ENCODE results near the gene CAMKK2.

CAMKK2 gene

GRCh38 chr12:121222847-121223246 lies 73.7 kb downstream of the CAMKK2 start:
- no peaks in the 10 kb centered on the region for H3K79me2 ChIP-seq (ENCODE audit: insufficient read depth, low read length)
- no peaks in the 10 kb centered on the region for H4K20me1 ChIP-seq (ENCODE audit: insufficient read depth, low read length)
- no peak overlapping the region for H3K4me2 ChIP-seq (ENCODE audit: insufficient read depth, low read length)
- no peak overlapping the region for H2AFZ ChIP-seq (ENCODE audit: low read depth, low read length)
- no peak overlapping the region for H3K9ac ChIP-seq (ENCODE audit: low read depth, low read length)
- TF ChIP-seq EZH2 (IDR thresholded peaks at IDR 0.05; ENCODE audit: borderline replicate concordance, low read depth, low read length, severe bottlenecking) = no peak
- no peak for TF ChIP-seq CTCF (IDR thresholded peaks at IDR 0.05; ENCODE audit: borderline replicate concordance, extremely low read depth, low read length, poor library complexity, severe bottlenecking)
- H3K27ac ChIP-seq (ENCODE audit: low read length) = no peak overlapping the region
- H3K36me3 ChIP-seq (ENCODE audit: insufficient read depth, low read length) = peaks cover 15% of the 10 kb centered on the region
- no peaks in the 10 kb centered on the region for H3K27me3 ChIP-seq (ENCODE audit: insufficient read depth, low read length, poor library complexity)
- H3K4me1 ChIP-seq (ENCODE audit: insufficient read depth, low read length) = no peaks in the 10 kb centered on the region
- DNase-seq = no peak
- H3K9me3 ChIP-seq (ENCODE audit: insufficient read depth, low read length, severe bottlenecking) = no peaks in the 10 kb centered on the region
- no peak overlapping the region for H3K4me3 ChIP-seq (ENCODE audit: low read depth in 1 of 2, low read length in 2 of 2)
- no peak for ATAC-seq (ENCODE audit: insufficient read depth, low read depth)

GRCh38 chr12:121219353-121219986 lies 77.0 kb downstream of the CAMKK2 start:
- TF ChIP-seq CTCF (IDR thresholded peaks at IDR 0.05; ENCODE audit: borderline replicate concordance, extremely low read depth, low read length, poor library complexity, severe bottlenecking) (no peak), EZH2 (IDR thresholded peaks at IDR 0.05; ENCODE audit: borderline replicate concordance, low read depth, low read length, severe bottlenecking) (no peak)
- Histone ChIP-seq H3K9me3 (ENCODE audit: insufficient read depth, low read length, severe bottlenecking) (no peaks in the 10 kb centered on the region), H3K4me1 (ENCODE audit: insufficient read depth, low read length) (no peaks in the 10 kb centered on the region), H3K36me3 (ENCODE audit: insufficient read depth, low read length) (peaks cover 18% of the 10 kb centered on the region), H3K27me3 (ENCODE audit: insufficient read depth, low read length, poor library complexity) (no peaks in the 10 kb centered on the region), H3K9ac (ENCODE audit: low read depth, low read length) (no peak overlapping the region), H3K79me2 (ENCODE audit: insufficient read depth, low read length) (no peaks in the 10 kb centered on the region), H3K4me2 (ENCODE audit: insufficient read depth, low read length) (no peak overlapping the region), H3K4me3 (ENCODE audit: low read depth in 1 of 2, low read length in 2 of 2) (no peak overlapping the region), H4K20me1 (ENCODE audit: insufficient read depth, low read length) (no peaks in the 10 kb centered on the region), H3K27ac (ENCODE audit: low read length) (no peak overlapping the region), H2AFZ (ENCODE audit: low read depth, low read length) (no peak overlapping the region)
- DNase-seq (no peak), ATAC-seq (ENCODE audit: insufficient read depth, low read depth) (no peak)

- Histone ChIP-seq H3K4me1 (ENCODE audit: insufficient read depth, low read length) (no peaks in the 10 kb centered on the region), H3K27me3 (ENCODE audit: insufficient read depth, low read length, poor library complexity) (no peaks in the 10 kb centered on the region), H3K9me3 (ENCODE audit: insufficient read depth, low read length, severe bottlenecking) (no peaks in the 10 kb centered on the region), H3K9ac (ENCODE audit: low read depth, low read length) (no peak overlapping the region), H3K4me2 (ENCODE audit: insufficient read depth, low read length) (no peak overlapping the region), H3K79me2 (ENCODE audit: insufficient read depth, low read length) (no peaks in the 10 kb centered on the region), H3K36me3 (ENCODE audit: insufficient read depth, low read length) (peaks cover 18% of the 10 kb centered on the region), H3K27ac (ENCODE audit: low read length) (no peak overlapping the region), H4K20me1 (ENCODE audit: insufficient read depth, low read length) (no peaks in the 10 kb centered on the region), H3K4me3 (ENCODE audit: low read depth in 1 of 2, low read length in 2 of 2) (no peak overlapping the region), H2AFZ (ENCODE audit: low read depth, low read length) (no peak overlapping the region)
- ATAC-seq (ENCODE audit: insufficient read depth, low read depth) (no peak), DNase-seq (no peak)
- no peak for TF ChIP-seq CTCF (IDR thresholded peaks at IDR 0.05; ENCODE audit: borderline replicate concordance, extremely low read depth, low read length, poor library complexity, severe bottlenecking)
- no peak for TF ChIP-seq EZH2 (IDR thresholded peaks at IDR 0.05; ENCODE audit: borderline replicate concordance, low read depth, low read length, severe bottlenecking)
Measured at GRCh38 chr12:121218588-121219352, 77.7 kb downstream of the CAMKK2 start.

Data from DND-41 (cell line).